GM18511 (cell line): Measurements from ENCODE around the gene PRRG4.
"Not testable (repeated sequence)": the region's sequence is repeated elsewhere in the genome, so short reads cannot be mapped to it uniquely, and the experiment has no call there.

Experiments
- ATAC-seq: cut with Tn5 transposase; IDR thresholded peaks from one replicate; pipeline ENCODE4 v1.9.1; 2021; ENCODE audit warnings: mild to moderate bottlenecking, moderate library complexity; ENCODE audit not compliant: unreplicated experiment

Gene PRRG4

GRCh38 chr11:32830413-32830738, 649 bp downstream of the PRRG4 start:
- no peak for ATAC-seq

DNA sequence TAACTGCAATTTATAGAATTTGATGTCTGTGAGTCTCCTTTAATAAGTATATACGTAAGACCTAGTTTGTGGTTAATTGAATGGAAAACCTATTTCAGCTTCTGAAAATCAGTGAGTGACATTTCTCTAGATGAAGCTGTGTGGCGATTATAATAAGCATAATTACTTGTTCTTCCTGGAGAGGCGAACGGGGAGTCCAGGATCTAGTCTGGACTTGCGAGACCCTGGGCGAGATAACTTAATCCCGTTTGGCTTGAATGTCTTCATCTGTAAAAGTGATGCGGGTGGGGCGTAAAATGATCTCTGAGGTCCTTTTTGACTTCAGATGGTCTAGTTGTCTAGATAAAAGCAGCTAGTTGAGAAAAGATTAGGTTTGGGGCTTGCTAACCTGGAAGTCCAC, 1.1 kb downstream of the PRRG4 start:
- no peak for ATAC-seq

DNA sequence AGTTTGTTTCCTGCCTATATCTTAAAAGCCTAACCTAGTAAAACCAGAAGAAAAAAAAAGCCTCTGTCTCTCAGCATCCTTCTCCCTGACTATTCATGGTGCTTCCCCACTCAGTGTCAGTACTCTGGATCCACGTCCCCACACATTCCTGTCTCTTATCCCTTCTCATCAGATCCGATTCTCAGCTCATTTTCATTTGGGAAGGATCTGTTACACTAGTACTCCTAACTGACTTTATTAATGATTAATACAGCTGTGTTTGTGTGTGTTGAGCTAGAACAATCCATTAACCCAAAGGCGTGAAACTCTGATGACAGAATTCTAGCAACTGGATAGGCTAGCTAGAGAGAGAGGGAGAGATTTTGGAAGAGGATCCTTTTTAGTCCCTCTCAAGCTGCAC, 1.5 kb downstream of the PRRG4 start:
- no peak for ATAC-seq

- ATAC-seq: no peak
Measured at GRCh38 chr11:32833921-32834320, 4.2 kb downstream of the PRRG4 start.

DNA sequence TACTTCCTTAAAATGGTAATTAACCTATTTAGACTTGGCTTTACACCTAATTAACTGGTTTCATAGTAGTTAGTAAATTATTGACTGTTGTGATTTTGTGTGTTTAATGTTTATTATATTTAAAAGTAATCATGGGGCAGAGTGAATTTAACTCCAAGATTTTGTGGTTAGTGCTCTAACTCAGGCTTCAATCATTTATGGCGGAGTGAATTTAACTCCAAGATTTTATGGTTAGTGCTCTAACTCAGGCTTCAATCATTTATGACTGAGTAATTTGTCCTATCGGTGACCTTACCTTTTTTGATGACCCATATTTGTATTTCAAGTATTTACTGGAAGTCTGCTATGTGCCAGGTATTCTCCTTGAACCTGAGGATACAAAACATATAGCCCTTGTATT, 7.2 kb downstream of the PRRG4 start:
- no peak for ATAC-seq

DNA sequence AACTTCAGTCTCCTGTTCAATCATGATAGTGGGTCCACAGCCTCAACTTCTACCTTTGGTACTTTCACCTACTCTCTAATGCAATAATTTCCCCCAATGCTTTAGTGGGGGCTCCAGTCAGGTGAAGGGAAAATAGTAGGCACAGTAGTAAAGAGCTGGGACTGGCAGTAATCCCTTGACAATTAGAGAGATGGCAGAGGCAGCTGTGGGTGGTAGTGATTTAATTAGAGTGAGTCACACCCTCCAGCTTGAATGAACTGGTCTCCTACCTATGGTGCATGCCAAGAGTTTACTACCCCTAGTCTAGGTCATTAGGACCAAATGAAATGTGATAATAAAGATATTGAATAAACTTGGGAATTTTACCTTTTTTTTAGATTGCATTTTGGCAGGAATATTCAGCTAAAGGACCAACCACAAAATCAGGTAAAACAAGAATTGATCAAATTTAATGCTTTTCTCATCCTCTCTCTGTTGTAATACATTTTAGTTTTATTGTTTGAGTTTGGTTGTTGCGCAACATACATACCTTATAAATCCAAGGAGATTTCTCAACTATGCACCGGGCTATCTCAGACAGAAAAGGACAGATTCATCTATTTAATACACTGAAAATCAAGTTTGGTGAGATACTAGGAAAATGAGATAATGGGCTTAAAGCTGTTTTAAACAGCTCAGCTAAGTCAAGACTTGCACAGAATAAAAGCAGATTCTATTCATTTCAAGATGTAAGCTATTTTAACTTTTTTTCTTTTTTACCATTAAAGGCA, 9.0 kb downstream of the PRRG4 start:
- no peak for ATAC-seq

DNA sequence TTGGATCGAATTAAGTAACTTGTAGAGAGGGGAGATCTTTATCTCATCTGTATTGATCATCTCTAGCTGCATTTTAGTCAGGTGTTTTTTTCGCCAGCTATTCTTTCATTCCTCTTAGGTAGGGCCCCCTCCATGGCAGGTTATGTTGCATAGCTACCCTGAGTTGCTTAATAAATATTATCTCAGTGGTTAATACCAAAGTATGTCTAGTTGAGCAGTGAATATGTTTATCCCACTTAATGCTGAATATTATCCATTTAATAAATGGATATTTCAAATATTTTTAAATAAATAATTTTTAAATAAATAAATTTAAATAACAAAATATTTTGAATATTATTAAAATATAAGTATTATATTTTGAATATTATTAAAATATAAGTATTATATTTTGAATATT, 9.6 kb downstream of the PRRG4 start:
- no peak for ATAC-seq

DNA sequence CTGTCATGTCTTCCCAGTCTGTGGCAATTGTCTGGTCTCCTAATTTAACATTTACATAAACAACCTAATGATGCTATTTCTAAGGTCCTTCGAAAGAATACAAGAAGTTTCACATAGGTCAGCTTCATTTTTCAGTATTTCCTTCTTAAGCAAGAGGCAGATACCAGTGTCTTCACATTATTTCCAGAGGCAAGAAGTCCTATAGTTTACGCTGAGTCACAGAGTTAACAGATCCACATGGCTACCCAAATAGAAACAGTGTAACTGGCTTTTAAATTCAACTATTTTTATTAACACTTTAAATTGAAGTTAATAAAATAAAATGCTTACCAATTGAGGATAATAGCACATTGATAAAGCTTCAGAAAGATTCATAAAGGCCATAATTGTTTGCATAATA, 10.9 kb downstream of the PRRG4 start:
- ATAC-seq: no peak

DNA sequence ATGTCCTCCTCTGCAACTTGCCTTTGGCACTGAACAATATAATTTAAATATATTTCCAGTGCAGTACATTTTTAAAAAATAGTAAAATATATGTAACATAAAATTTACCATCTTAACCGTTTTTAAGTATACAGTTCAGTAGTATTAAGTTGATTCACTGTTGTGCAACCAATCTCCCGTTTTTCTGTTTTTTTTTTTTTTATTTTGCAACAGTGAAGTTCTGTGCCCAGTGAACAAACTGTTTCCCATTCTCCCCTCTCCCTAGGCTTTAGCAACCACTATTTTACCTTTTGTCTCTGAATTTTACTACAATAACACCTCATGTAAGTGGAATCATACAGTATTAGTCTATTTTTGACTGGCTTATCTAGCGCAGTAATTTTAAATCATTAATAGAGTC, 13.8 kb downstream of the PRRG4 start:
- ATAC-seq: no peak

- ATAC-seq: no peak
Measured at GRCh38 chr11:32847511-32847910, 17.8 kb downstream of the PRRG4 start.

DNA sequence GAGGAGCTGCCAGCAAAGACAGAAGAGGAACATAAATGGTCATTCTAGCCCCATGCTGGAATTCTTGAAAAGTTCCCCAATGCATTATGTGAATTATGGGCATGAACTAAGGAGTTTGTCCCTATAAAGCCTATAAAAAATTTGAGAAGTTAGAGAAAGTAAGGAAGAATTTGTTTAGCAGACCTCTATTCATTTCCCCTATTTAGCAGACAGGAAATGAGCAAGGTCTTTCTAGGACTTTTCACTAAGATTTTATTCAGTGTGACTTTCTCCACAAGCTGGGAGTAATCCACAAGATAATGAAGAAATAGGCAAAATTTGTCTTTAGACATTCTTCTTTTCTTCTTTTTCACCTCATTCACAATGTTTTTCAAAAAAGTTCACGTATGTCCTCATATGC, 20.0 kb downstream of the PRRG4 start:
- ATAC-seq: no peak

DNA sequence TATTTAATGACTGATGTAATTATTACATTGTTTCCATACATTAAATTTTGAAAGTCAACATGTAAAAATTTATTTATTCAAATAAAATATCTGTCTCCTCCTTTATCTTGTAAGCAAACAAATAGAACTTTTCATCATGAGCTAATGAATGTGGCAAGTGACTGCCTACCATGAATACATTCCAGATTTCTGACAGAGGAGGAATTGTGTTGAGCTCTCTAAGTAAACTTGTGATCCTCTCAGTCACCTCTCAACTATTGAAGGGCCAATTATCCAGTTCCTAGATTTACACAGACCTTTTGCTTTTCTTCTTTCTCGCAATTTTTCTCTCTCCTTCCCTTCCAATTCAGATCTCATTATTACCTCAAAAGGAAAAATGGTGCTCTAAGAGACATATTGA, 21.5 kb downstream of the PRRG4 start:
- no peak for ATAC-seq

DNA sequence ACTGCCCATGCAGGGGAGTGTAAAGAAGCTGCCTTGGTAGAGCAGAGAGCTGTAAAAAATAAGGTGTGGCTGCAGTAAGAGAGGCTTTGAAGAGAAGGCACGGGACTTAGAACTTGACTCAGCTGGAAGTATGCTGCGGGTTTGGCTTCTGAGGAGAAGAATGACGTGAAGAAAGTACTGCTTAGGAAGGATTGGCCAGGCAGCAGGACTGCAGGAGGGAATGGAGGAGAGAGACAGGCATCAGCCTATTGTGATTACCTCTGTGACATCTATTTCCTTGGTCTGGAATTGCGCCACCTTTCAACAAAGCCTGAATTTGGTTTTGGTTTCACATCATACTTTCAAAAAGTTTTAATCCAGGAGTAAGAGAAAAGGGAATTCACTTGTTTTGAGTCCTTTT, 22.5 kb downstream of the PRRG4 start:
- ATAC-seq: no peak

GRCh38 chr11:32855601-32856000, 25.9 kb downstream of the PRRG4 start:
- ATAC-seq: no peak

DNA sequence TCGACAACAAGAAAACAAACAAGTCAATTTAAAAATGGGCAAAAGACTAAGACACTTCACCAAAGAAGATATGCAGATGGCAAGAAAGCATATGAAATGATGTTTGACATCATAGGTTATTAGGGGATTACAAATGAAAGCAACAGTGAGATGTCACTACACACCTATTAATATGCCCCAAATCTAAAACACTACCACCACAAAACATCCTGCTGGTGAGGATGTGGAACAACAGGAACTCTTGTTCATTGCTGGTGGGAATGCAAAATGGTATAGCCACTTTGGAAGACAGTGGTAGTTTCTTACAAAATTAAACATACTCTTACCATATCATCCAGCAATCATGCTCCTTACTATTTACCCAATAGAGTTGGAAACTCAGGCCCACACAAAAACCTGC, 29.0 kb downstream of the PRRG4 start:
- ATAC-seq: no peak

DNA sequence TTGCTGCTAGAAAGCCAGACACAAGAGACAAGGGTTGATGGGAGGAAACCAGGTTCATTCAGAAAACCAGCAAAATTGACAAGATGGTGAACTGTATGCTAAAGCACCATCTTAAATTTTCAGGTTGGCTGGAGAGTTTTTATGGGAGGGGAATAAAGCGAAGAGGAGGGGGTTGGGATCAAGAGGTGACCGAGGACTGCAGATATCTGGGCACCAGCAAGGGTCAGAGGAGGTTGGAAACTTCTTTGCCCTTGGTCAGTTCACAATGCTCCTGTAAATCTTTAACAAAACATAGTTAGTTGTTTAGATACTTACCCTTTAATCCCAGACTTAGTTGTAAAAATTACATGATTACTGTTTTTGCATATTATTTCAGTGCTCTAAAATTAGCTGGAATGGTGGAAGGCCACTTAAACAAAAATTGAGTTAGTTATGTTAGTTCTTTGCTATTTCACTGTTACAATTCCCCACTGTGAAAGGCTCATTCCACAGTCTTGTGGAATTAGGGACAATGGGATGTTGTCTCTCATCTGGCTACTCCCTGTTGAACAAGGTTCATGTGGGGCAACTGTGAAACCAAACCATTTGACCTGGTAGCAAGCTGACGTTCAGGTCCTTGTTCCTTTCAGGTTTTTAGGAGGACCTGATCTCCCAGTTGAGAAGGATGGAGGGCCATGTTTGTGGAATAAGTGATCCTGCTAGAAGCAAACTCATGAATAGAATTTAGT, 32.3 kb downstream of the PRRG4 start:
- no peak for ATAC-seq

DNA sequence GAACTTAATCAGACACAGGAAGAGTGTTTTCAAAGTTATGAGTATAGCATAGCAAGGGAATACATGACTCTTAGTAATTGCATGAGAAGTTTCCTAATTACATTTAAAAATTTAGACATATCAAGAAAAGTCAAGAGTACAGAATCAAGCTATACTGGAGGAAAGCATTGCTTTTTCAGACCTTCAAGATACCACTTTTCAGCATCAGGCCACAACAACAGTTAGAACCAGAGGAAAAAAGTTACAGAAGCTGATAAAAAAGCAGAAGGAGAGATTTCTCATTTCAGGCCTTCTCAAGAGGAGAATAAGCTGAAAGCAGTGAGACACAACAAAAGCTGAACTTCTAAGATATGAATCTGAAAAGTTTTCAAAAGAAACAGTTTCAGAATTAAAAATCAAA, 34.8 kb downstream of the PRRG4 start:
- no peak for ATAC-seq

DNA sequence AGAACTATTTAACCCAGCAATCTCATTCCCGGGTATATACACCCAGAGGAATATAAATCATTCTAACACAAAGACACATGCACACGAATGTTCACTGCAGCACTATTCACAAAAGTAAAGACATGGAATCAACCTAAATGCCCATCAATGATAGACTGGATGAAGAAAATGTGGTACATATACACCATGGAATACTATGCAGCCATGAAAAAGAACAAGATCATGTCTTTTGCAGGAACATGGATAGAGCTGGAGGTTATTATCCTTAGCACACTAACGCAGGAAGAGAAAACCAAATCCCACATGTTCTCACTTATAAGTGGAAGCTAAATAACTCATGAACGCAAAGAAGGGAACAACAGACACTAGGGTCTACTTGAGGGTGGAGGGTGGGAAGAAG, 39.0 kb downstream of the PRRG4 start:
- ATAC-seq: not testable (repeated sequence)

DNA sequence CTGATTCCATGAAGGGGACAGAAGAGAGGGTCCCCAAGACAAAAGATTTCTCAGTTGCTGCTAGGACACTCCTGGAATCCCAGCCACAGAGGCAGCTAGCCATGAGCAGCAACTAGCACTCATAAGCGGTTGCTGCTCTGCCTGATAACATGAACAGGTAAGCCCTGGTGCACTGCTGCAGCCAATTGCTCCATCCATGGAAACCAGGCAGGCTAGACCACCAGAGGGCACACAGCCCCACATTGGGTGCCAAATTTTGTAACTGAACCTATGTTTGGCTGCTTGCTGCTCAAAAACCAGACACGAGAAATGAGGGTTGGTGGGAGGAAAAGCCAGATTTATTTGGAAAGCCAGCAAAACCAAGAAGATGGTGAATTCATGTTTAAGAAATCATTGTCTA, 40.9 kb downstream of the PRRG4 start:
- no peak for ATAC-seq

DNA sequence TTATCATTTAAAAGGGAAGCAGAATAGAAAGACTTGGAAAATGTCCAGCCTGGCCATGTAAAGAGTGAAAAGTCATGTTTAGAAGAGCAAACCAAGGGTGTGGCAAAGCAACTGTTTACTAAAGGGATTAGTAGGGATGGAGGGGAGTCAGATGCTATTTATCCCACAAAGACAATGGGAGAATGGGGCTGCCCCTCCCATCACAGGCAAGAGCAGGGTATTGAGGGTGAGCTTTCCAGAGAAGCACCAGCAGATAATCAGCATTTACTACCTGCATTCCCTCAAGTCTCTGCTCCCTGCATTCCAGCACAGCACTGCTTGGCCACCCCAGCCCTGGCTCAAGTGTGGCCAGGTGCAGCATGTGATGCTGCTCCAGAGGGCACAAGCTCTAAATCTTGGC, 44.4 kb downstream of the PRRG4 start:
- ATAC-seq: no peak

DNA sequence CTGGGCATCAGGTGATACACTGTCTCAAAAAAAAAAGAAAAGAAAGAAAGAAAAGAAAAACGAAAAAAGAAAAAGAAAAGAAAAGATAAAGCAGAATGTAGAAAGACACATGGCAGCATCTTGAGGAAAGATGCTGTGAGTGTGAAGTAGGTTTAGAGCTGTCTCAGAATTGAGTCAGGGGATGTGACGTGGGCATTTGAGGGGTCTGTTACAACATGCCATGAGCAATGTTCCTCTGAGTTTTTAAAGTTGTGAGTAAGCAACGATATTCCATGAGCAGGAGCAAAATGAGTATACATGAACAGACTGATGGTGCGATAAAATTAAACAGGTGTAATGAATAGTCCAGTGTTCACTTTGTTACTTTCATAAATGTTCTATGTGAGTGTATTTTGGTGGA, 51.6 kb downstream of the PRRG4 start:
- no peak for ATAC-seq

DNA sequence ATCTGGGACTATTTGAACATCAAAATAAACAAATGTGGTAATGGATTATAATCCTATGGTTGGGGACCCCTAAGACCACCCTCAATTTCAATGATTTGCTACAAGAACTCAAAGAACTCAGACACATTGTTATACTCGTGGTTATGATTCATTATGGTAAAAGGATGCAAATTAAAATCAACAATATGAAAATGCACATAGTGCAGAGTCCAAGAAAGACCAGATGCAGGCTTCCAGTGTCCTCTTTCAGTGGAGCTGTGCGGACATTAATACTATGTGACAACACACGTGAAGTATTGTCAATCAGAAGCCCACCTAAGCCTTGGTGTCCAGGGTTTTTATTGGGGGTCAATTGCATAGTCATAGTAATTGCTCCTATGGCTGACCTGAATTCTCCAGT, 53.7 kb downstream of the PRRG4 start:
- no peak for ATAC-seq

DNA sequence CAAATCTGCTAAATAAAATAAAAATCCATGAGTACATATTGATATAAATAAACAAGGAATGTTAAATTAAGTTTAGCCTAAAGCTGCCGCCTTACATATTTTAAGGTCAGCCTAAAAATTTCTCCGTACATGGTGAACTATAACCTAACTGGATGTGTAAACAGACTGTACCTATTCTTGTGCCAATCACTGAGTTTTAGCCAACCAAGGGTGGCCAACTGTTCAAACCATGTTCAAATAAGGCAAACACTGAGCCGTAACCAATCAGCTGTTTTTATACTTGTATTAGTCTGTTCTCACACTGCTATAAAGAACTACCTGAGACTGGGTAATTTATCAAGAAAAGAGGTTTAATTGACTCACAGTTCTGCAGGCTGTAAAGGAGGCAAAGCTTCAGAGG, 54.3 kb downstream of the PRRG4 start:
- no peak for ATAC-seq
